Right lobe of liver (tissue), 6 donors: ENCODE data around the gene PLXNB2. TPM values are rescaled to one million over a fixed set of nuclear protein-coding genes. Genes with fewer than 3 reads are reported as not detected.

Source experiments
- ATAC-seq, 4 donors: fragments of 200-7000 bp; cut with Tn5 transposase; one replicate each; pipeline ENCODE4 v1.9.1; 2020; ENCODE audit warnings: mild to moderate bottlenecking in 4 of 4, moderate library complexity in 4 of 4
- DNase-seq, 3 donors: peaks; one replicate each; pipeline ENCODE4 v3.0.0-alpha.2; 2020
- H3K27ac ChIP-seq, 3 donors: fragments of 200-600 bp; one replicate each; pipeline ENCODE4 v1.8.0; 2022
- H3K27me3 ChIP-seq, 2 donors: fragments of 200-600 bp; one replicate each; pipeline ENCODE4 v1.8.0; 2022
- H3K36me3 ChIP-seq, 4 donors: fragments of 200-600 bp; sonication (generic) in 1 of 4; one replicate each; pipeline versions ENCODE4 v1.5.1 to v1.8.0; 2017 to 2022; ENCODE audit warnings: control low read depth in 1 of 4
- H3K4me1 ChIP-seq, 4 donors: fragments of 200-600 bp; sonication (generic) in 1 of 4; one replicate each; pipeline versions ENCODE4 v1.5.1 to v1.8.0; 2017 to 2022; ENCODE audit warnings: control low read depth in 1 of 4
- H3K4me3 ChIP-seq, 3 donors: fragments of 200-600 bp; one replicate each; pipeline ENCODE4 v1.8.0; 2022
- H3K9me3 ChIP-seq, 4 donors: fragments of 200-600 bp; sonication (generic) in 1 of 4; one replicate each; pipeline versions ENCODE4 v1.5.1 to v1.8.0; 2017 to 2022; ENCODE audit warnings: control low read depth in 1 of 4
- CTCF ChIP-seq, 4 donors: fragments of 200-600 bp in 3 of 4; fragments of 450-650 bp in 1 of 4; IDR thresholded peaks; one replicate each; pipeline versions ENCODE4 v1.5.1 to v1.8.0; 2016 to 2022; ENCODE audit warnings: antibody characterized with exemption in 4 of 4, mild to moderate bottlenecking in 2 of 4
- POLR2A ChIP-seq: fragments of 450-650 bp; IDR thresholded peaks from one replicate; pipeline ENCODE4 v1.6.1; 2017; ENCODE audit warnings: antibody characterized with exemption, mild to moderate bottlenecking
- WGBS: methylation state at CpG from one replicate; pipeline ENCODE4 v1.1.6; 2018; ENCODE audit warnings: low coverage, low lambda C conversion rate; ENCODE audit not compliant: insufficient coverage; ENCODE audit errors: missing lambda C conversion rate; 5-methylcytosine and 5-hydroxymethylcytosine counted together
- intact Hi-C, 2 donors: fragments of 100-400 bp; cut with DNase I; formaldehyde crosslinking; loops; one replicate each; pipeline versions ENCODE4 v1.11.2 to v1.14.1; 2022
- total RNA-seq, 6 experiments: library from RNA; depleted of rRNA in 2 of 6; stranded (reverse); fragments of >200 nt in 2 of 6; fragmentation: NEBNext Ultra II Directional in 3 of 6; extraction: Animal tissue kit (Norgen Biotek cat#: 25700) in 3 of 6; gene quantifications; one replicate each; pipeline versions ENCODE4 v1.1.0 to v1.2.4, GENCODE V29; 2016 to 2023
- donor health status: DM: no; HTN: yes; CAD: no.
- donor health status: DM: no; HTN: no; CAD: no.
- donor health status: DM: no; HTN: no; CAD: no.
- donor health status: DM: no; HTN: yes; CAD: no.
- donor health status: DM: no; HTN: yes; CAD: no.

Gene PLXNB2
- total RNA-seq, 6 experiments from 2014 or later = 154 to 181 (median 161) TPM

- no peak overlapping the region for H3K4me3 ChIP-seq
- peaks cover 0 to 33% (median 13%) of the 10 kb centered on the region in 4 donors for H3K4me1 ChIP-seq
- WGBS = 80% methylated on average over 4 of the region's 15 CpGs
- DNase-seq (no peak), ATAC-seq (no peak)
- no peaks in the 10 kb centered on the region for H3K9me3 ChIP-seq
- no peaks in the 10 kb centered on the region for H3K27me3 ChIP-seq
- intact Hi-C loops = loop anchor here in 1 of 2 donors (5.0 kb wide), 1 partner anchor 77 kb away; the partner anchor contains the start of gene PPP6R2
- TF ChIP-seq CTCF (IDR thresholded peaks at IDR 0.05) (no peak), POLR2A (no peak)
- H3K27ac ChIP-seq = no peak overlapping the region
- no peaks in the 10 kb centered on the region for H3K36me3 ChIP-seq
Observed at GRCh38 chr22:50264946-50265669, 42.3 kb downstream of the PLXNB2 start.

GRCh38 chr22:50264104-50264745 lies 43.2 kb downstream of the PLXNB2 start:
- H3K4me3 ChIP-seq = no peak overlapping the region
- intact Hi-C loops = no loop called here
- TF ChIP-seq POLR2A = no peak
- TF ChIP-seq CTCF (IDR thresholded peaks at IDR 0.05) = no peak
- H3K9me3 ChIP-seq = no peaks in the 10 kb centered on the region
- H3K36me3 ChIP-seq = no peaks in the 10 kb centered on the region
- H3K27ac ChIP-seq = no peak overlapping the region
- H3K4me1 ChIP-seq = peaks cover 0 to 27% (median 11%) of the 10 kb centered on the region in 4 donors
- no peak for ATAC-seq
- 68% methylated on average over 6 of the region's 15 CpGs for WGBS
- H3K27me3 ChIP-seq = no peaks in the 10 kb centered on the region
- DNase-seq = no peak

- ATAC-seq (no peak), DNase-seq (no peak)
- TF ChIP-seq CTCF (IDR thresholded peaks at IDR 0.05) = no peak
- H3K27ac ChIP-seq = no peak overlapping the region
- H3K4me1 ChIP-seq = peaks cover 0 to 24% (median 8%) of the 10 kb centered on the region in 4 donors
- intact Hi-C loops = no loop called here
- no peaks in the 10 kb centered on the region for H3K9me3 ChIP-seq
- 20% methylated on average over 1 of the region's 9 CpGs for WGBS
- no peak overlapping the region for H3K4me3 ChIP-seq
- H3K27me3 ChIP-seq = no peaks in the 10 kb centered on the region
- H3K36me3 ChIP-seq = no peaks in the 10 kb centered on the region
Observed at GRCh38 chr22:50262973-50263617, 44.4 kb downstream of the PLXNB2 start.

- H3K27me3 ChIP-seq = no peaks in the 10 kb centered on the region
- ATAC-seq = no peak
- no peak for DNase-seq
Observed at GRCh38 chr22:50262460-50262911, 45.0 kb downstream of the PLXNB2 start.

More at GRCh38 chr22:50262460-50262911, 45.0 kb downstream of the PLXNB2 start:
- H3K9me3 ChIP-seq = no peaks in the 10 kb centered on the region
- H3K4me3 ChIP-seq = no peak overlapping the region
- TF ChIP-seq CTCF (IDR thresholded peaks at IDR 0.05) (no peak), POLR2A (no peak)
- no peaks in the 10 kb centered on the region for H3K36me3 ChIP-seq
- no peak overlapping the region for H3K27ac ChIP-seq
- H3K4me1 ChIP-seq = peaks cover 0 to 24% (median 8%) of the 10 kb centered on the region in 4 donors
- no CpG with 5 or more reads among the region's 7 CpGs for WGBS
- intact Hi-C loops = no loop called here
